DND-41 (cell line): ENCODE measurements around the gene MT1H.
A peak's percentile ranks its signal among the peaks of the same experiment; 100 is the strongest.

Source experiments
- ATAC-seq: fragments of 200-7000 bp; cut with Tn5 transposase; 3 replicates; pipeline ENCODE4 v1.9.1; 2021; ENCODE audit warnings: low read depth; ENCODE audit not compliant: insufficient read depth
- DNase-seq: peaks from one replicate; pipeline ENCODE4 v3.0.0-alpha.2; 2020
- H2AFZ ChIP-seq: 2 replicates; pipeline ENCODE4 v1.6.0; 2012; ENCODE audit warnings: low read depth, low read length
- H3K27ac ChIP-seq: 2 replicates; pipeline ENCODE4 v1.5.1; 2012; ENCODE audit warnings: low read length, inconsistent platforms
- H3K27me3 ChIP-seq: fragments of 200-600 bp; sonication (generic); 2 replicates; pipeline ENCODE4 v1.6.0; 2012; ENCODE audit warnings: low read length, mild to moderate bottlenecking, inconsistent platforms; ENCODE audit not compliant: insufficient read depth, poor library complexity
- H3K36me3 ChIP-seq: 2 replicates; pipeline ENCODE4 v1.5.1; 2012; ENCODE audit warnings: low read length, inconsistent platforms; ENCODE audit not compliant: insufficient read depth
- H3K4me1 ChIP-seq: 2 replicates; pipeline ENCODE4 v1.5.1; 2012; ENCODE audit warnings: mild to moderate bottlenecking, low read length; ENCODE audit not compliant: insufficient read depth
- H3K4me2 ChIP-seq: 2 replicates; pipeline ENCODE4 v1.6.0; 2012; ENCODE audit warnings: mild to moderate bottlenecking, moderate library complexity, low read length, inconsistent platforms; ENCODE audit not compliant: insufficient read depth
- H3K4me3 ChIP-seq, 2 experiments: fragments of 200-600 bp in 1 of 2; shearing (Covaris generic) in 1 of 2; 2 replicates each; pipeline ENCODE4 v1.5.1; 2012 to 2016; ENCODE audit warnings: inconsistent platforms in 2 of 2, low read length in 2 of 2, mild to moderate bottlenecking in 2 of 2, low read depth in 1 of 2, moderate library complexity in 1 of 2
- H3K79me2 ChIP-seq: 2 replicates; pipeline ENCODE4 v1.6.0; 2012; ENCODE audit warnings: low read length, inconsistent platforms; ENCODE audit not compliant: insufficient read depth
- H3K9ac ChIP-seq: 2 replicates; pipeline ENCODE4 v1.6.0; 2012; ENCODE audit warnings: low read depth, mild to moderate bottlenecking, inconsistent platforms, low read length, moderate library complexity
- H3K9me3 ChIP-seq: 2 replicates; pipeline ENCODE4 v1.5.1; 2012; ENCODE audit warnings: low read length, moderate library complexity, mild to moderate bottlenecking, inconsistent platforms; ENCODE audit not compliant: insufficient read depth, severe bottlenecking
- H4K20me1 ChIP-seq: 2 replicates; pipeline ENCODE4 v1.6.0; 2012; ENCODE audit warnings: low read length; ENCODE audit not compliant: insufficient read depth
- EZH2 ChIP-seq: IDR thresholded peaks from 3 replicates; pipeline ENCODE4 v1.6.1; 2012; ENCODE audit warnings: borderline replicate concordance, low read depth, mild to moderate bottlenecking, moderate library complexity, low read length, inconsistent platforms; ENCODE audit not compliant: severe bottlenecking
- TF ChIP-seq, protein P1 (sequence below): IDR thresholded peaks from 2 replicates; pipeline ENCODE4 v1.5.1; 2012; ENCODE audit warnings: borderline replicate concordance, low read length, moderate library complexity, mild to moderate bottlenecking; ENCODE audit not compliant: poor library complexity, severe bottlenecking; ENCODE audit errors: extremely low read depth

Gene MT1H

DNA sequence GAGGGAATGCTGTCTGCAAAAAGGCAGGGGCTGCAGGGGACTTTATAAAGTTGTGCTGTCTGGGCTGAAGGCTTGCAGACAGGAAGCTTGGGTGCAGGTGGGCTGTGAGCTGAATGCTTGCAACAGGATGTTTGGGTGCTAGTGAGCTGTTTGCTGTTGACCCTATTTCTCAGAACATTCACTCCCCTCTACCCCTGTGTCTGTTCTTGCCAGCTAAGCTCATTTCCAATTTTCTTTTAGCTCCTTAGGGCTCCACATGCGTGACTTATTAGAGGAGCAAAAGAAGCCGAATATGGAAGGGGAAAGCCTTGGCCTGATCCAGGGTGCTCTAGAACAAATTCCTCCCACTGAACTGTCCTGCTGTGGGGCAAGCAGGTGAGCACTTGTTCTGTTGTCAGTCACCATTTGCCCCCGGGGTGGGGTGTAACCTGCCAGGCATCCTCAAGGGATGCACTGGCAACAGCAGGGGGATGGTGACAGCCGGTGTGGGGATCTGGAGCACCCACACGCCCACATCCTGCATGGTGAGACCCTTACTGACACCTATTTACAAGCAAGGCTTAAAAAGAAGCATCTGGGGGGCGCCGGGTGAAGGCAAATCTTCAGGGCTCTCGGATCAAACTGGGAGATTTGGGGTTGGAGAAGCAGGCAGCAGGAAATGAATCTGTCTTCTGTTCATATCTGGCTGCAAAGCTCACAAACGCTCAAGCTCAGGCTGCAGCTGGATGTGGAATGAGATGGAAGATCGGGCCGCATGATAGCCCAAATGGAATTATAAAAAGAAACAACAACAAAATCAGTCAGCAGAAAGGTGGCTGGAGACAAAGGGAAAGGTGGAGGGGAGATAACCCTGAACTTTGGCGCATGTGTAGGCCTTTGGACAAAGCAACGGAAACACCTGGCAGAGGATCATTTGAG lies 39.2 kb downstream of the MT1H start:
- peak overlapping the region; percentile 99 for H3K27ac ChIP-seq
- DNase-seq (peak; percentile 89), ATAC-seq (peak; percentile 88)

DNA sequence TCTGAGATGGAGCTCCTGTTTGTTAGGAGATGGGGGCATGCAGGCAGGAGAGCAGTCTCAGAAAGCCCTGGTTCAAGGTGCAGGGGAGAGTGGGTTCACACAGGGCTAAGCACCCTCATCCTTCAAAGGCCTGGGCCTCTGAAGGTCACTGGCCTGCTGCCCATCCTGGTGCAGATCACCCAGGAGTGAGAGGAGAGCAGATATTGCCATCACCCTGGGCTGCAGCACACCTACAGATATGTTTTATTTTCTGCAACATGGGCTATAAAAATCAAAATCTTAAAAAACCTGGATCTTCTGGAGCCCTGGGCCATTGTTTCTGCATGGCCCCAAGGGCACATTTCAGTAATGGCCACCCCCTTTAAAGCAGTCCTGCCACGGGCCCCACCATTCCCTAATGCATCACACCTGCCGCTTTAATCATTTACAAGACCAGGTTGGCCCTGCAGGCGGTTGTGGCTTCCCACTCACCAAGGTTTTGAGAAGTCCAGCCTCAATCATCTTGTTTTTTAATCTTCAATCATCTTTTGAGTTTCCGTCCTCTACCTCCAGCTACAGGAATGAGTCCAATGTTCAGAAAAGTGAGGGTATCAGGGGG lies 39.9 kb downstream of the MT1H start:
- Histone ChIP-seq H3K4me2 (peak overlapping the region; percentile 74), H3K4me3 (peak overlapping the region; percentile 1 to 57; a peak in 3 of 4 replicates), H4K20me1 (no peaks in the 10 kb centered on the region), H2AFZ (peak overlapping the region; percentile 64), H3K9ac (peak overlapping the region; percentile 69), H3K79me2 (peaks cover 8% of the 10 kb centered on the region; the same call in 1 of the 2 replicates), H3K4me1 (peaks cover 41% of the 10 kb centered on the region), H3K27ac (peak overlapping the region; percentile 99), H3K36me3 (no peaks in the 10 kb centered on the region), H3K27me3 (no peaks in the 10 kb centered on the region), H3K9me3 (no peaks in the 10 kb centered on the region)
- TF ChIP-seq, protein P1, sequence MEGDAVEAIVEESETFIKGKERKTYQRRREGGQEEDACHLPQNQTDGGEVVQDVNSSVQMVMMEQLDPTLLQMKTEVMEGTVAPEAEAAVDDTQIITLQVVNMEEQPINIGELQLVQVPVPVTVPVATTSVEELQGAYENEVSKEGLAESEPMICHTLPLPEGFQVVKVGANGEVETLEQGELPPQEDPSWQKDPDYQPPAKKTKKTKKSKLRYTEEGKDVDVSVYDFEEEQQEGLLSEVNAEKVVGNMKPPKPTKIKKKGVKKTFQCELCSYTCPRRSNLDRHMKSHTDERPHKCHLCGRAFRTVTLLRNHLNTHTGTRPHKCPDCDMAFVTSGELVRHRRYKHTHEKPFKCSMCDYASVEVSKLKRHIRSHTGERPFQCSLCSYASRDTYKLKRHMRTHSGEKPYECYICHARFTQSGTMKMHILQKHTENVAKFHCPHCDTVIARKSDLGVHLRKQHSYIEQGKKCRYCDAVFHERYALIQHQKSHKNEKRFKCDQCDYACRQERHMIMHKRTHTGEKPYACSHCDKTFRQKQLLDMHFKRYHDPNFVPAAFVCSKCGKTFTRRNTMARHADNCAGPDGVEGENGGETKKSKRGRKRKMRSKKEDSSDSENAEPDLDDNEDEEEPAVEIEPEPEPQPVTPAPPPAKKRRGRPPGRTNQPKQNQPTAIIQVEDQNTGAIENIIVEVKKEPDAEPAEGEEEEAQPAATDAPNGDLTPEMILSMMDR, result no peak
- TF ChIP-seq EZH2, result no peak
- DNase-seq (peak; percentile 37), ATAC-seq (peak; percentile 51; the same call in 2 of the 3 replicates)

More for the DNA sequence above, 39.2 kb downstream of the MT1H start:
- peak overlapping the region; percentile 69 for H3K9ac ChIP-seq
- TF ChIP-seq EZH2, result no peak
- TF ChIP-seq, protein P1, result peak; percentile 12
- no peaks in the 10 kb centered on the region for H4K20me1 ChIP-seq
- H3K36me3 ChIP-seq, result no peaks in the 10 kb centered on the region
- no peaks in the 10 kb centered on the region for H3K27me3 ChIP-seq
- H3K4me3 ChIP-seq, result peak overlapping the region; percentile 1 to 57; a peak in 3 of 4 replicates
- peaks cover 8% of the 10 kb centered on the region; the same call in 1 of the 2 replicates for H3K79me2 ChIP-seq
- peaks cover 41% of the 10 kb centered on the region for H3K4me1 ChIP-seq
- no peaks in the 10 kb centered on the region for H3K9me3 ChIP-seq
- H3K4me2 ChIP-seq, result peak overlapping the region; percentile 74
- peak overlapping the region; percentile 64 for H2AFZ ChIP-seq

DNA sequence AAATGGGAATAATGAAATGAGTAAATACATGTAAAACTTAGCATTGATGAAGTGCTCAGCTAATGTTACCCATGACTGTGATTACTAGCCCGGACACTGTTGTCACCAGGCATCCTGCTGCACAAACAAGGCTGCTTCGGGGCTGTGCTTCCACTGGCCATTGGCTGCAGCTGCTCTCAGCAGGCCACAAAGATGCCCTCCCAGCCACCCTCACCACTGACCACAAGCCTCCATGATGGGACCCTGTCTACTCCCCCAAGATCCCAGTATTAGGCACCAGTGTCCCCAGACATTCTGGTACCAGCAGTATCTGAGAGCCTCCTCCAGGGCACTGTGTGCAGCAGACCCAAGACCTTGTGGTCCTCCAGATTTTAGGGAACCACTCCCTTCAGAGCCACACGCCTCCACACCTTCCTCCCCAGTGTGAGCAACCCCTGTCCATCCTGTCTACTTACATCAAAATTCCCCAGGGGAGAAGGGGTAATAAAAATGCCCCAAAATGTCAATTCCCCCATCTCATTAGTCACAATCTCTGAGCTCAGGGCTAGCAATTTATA lies 40.6 kb downstream of the MT1H start:
- peak overlapping the region; percentile 99 for H3K27ac ChIP-seq
- peak overlapping the region; percentile 69 for H3K9ac ChIP-seq
- TF ChIP-seq EZH2, result no peak
- H3K4me3 ChIP-seq, result peak overlapping the region; percentile 1 to 57; a peak in 2 of 4 replicates
- no peaks in the 10 kb centered on the region for H3K9me3 ChIP-seq
- peak overlapping the region; percentile 74 for H3K4me2 ChIP-seq
- peak overlapping the region; percentile 64 for H2AFZ ChIP-seq
- peaks cover 8% of the 10 kb centered on the region; the same call in 1 of the 2 replicates for H3K79me2 ChIP-seq
- no peak for DNase-seq
- no peaks in the 10 kb centered on the region for H3K36me3 ChIP-seq
- peaks cover 41% of the 10 kb centered on the region for H3K4me1 ChIP-seq
- no peaks in the 10 kb centered on the region for H4K20me1 ChIP-seq
- no peaks in the 10 kb centered on the region for H3K27me3 ChIP-seq
- ATAC-seq, result no peak
